GM10248 (cell line): Measurements from ENCODE around the gene KRT15.
A peak's percentile ranks its signal among the peaks of the same experiment; 100 is the strongest.

Experiments
- CTCF ChIA-PET: fragments of 300-600 bp; sonication (Branson Sonifier 250); formaldehyde crosslinking; extraction: SDS; loops from one replicate; lab custom pipeline; 2021; ENCODE audit warnings: antibody characterized with exemption; lab: Yijun Ruan, JAX
- POLR2A ChIA-PET: fragments of 350-650 bp; sonication (Branson Sonifier 250); formaldehyde crosslinking; extraction: SDS; loops from one replicate; lab custom pipeline; 2020; ENCODE audit warnings: antibody characterized with exemption; lab: Yijun Ruan, JAX
- DNase-seq: peaks from one replicate; pipeline ENCODE4 v3.0.0; 2012; ENCODE audit errors: extremely low spot score
- CTCF ChIP-seq: IDR thresholded peaks from 2 replicates; pipeline ENCODE4 v1.5.1; 2012; ENCODE audit warnings: mild to moderate bottlenecking, low read depth; ENCODE audit errors: extremely low read depth, missing control alignments, control extremely low read depth

Gene KRT15

GRCh38 chr17:41486809-41487530 lies 31.7 kb downstream of the KRT15 start:
- ChIA-PET CTCF (interaction anchor here (0.7 to 2.1 kb wide), 7 partner anchors 9 to 176 kb away, joined by 3 to 10 read pairs (median 5); no protein-coding TSS in a partner anchor), POLR2A (no interaction called here)
- DNase-seq, result peak; percentile 61
- TF ChIP-seq CTCF, result peak; percentile 42

GRCh38 chr17:41486316-41486715 lies 32.4 kb downstream of the KRT15 start:
- POLR2A ChIA-PET, result no interaction called here
- no peak for DNase-seq
- CTCF ChIA-PET, result interaction anchor here (2.0 to 2.1 kb wide), 2 partner anchors 63 to 162 kb away, joined by 7 to 10 read pairs; no protein-coding TSS in a partner anchor
- no peak for TF ChIP-seq CTCF

GRCh38 chr17:41484920-41485904 lies 33.5 kb downstream of the KRT15 start:
- ChIA-PET CTCF (interaction anchor here (0.8 to 1.1 kb wide), 2 partner anchors 11 to 164 kb away, joined by 3 to 4 read pairs; no protein-coding TSS in a partner anchor), POLR2A (no interaction called here)
- TF ChIP-seq CTCF, result no peak
- no peak for DNase-seq

GRCh38 chr17:41483991-41484826 lies 34.5 kb downstream of the KRT15 start:
- CTCF ChIA-PET, result interaction anchor here (1.1 to 1.2 kb wide), 2 partner anchors 8 to 165 kb away, joined by 4 read pairs; no protein-coding TSS in a partner anchor
- DNase-seq, result no peak
- TF ChIP-seq CTCF, result no peak
- POLR2A ChIA-PET, result no interaction called here

DNA sequence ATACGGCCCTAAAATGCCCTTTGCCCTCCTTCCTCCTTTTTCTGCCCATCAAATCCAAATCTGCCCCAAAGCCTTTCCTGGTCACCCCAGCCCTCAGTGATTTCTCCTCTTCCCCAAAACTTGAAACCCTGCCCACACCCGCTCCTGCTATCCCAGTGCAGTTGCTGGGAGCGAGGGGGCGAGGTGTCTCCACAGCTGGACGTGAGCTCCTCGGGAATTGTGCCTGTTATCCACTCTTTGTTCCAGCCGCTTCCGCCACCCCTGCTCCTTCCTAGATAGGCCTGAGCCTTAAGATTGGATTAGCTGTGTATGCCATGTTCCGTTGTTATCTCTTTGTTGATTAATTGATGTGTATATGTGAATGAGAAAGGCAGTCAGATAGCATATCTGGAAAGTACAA lies 35.2 kb downstream of the KRT15 start:
- POLR2A ChIA-PET, result no interaction called here
- CTCF ChIA-PET, result interaction anchor here (1.2 kb wide), 1 partner anchor 9 kb away, joined by 4 read pairs; no protein-coding TSS in a partner anchor
- TF ChIP-seq CTCF, result no peak
- no peak for DNase-seq
